NT2/D1 (cell line): Measurements from ENCODE around the gene P2RY6.

Experiments used
- YY1 ChIP-seq: IDR thresholded peaks from 2 replicates; pipeline ENCODE4 v1.6.1; 2011; ENCODE audit not compliant: insufficient read length, insufficient read depth
- ZNF274 ChIP-seq: IDR thresholded peaks from 2 replicates; pipeline ENCODE4 v1.6.1; 2011; ENCODE audit warnings: mild to moderate bottlenecking, low read depth, low read length

DNA sequence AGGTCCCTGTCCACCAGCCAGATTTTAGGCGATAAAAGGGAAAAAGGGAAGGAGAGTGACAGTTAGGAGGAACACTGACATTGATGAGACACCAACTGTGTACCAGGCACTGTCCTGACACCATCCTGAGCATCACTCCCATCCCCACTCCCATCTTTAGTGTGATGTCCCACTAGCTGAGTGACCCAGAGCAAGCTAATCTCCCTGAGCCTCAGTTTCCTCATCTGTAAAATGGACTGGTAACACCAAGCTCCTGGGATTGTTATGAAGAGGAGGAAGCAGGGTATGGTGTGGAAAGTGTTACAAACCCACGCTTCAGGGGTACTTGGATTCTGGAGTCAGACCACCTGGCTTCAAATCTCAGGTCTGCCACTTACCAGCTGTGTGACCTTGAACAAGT, 8.5 kb upstream of the P2RY6 start:
- no peak for TF ChIP-seq YY1
- no peak for TF ChIP-seq ZNF274
